ENCODE data around the gene KDELR3.

The KDELR3 gene

DNA sequence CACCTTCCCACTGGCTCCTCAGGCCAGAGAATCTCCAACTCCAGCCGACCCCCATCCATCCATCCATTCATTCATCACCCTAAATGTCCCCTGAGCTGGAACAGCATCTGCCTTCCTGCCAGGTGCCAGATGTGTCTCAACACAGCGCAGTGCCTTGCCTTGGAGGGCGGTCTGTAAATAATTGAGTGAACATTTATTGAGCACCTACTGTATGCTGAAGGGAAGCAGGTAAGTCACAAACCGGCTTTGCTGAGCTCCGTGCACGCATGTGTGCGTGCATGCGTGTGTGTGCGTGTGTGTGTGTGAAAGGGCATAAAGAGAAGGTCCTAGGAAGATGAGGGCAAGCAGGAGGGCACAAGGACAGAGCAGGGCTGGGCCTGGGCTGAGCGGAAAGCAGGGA, 23.1 kb upstream of the KDELR3 start:
- DNase-seq (ENCODE audit: extremely low read depth, low read depth) = no peak
- no peak overlapping the region for H3K4me3 ChIP-seq (replicated peaks; ENCODE audit: low read depth, low read length)
- TF ChIP-seq, protein P1, sequence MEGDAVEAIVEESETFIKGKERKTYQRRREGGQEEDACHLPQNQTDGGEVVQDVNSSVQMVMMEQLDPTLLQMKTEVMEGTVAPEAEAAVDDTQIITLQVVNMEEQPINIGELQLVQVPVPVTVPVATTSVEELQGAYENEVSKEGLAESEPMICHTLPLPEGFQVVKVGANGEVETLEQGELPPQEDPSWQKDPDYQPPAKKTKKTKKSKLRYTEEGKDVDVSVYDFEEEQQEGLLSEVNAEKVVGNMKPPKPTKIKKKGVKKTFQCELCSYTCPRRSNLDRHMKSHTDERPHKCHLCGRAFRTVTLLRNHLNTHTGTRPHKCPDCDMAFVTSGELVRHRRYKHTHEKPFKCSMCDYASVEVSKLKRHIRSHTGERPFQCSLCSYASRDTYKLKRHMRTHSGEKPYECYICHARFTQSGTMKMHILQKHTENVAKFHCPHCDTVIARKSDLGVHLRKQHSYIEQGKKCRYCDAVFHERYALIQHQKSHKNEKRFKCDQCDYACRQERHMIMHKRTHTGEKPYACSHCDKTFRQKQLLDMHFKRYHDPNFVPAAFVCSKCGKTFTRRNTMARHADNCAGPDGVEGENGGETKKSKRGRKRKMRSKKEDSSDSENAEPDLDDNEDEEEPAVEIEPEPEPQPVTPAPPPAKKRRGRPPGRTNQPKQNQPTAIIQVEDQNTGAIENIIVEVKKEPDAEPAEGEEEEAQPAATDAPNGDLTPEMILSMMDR (IDR thresholded peaks at IDR 0.05; ENCODE audit: low read depth, low read length, missing control alignments) = no peak

GRCh38 chr22:38446018-38446601, 21.8 kb upstream of the KDELR3 start:
- H3K4me3 ChIP-seq (replicated peaks; ENCODE audit: low read depth, low read length) = no peak overlapping the region
- DNase-seq (ENCODE audit: extremely low read depth, low read depth) = no peak
- TF ChIP-seq, protein P1 (IDR thresholded peaks at IDR 0.05; ENCODE audit: low read depth, low read length, missing control alignments) = no peak

DNA sequence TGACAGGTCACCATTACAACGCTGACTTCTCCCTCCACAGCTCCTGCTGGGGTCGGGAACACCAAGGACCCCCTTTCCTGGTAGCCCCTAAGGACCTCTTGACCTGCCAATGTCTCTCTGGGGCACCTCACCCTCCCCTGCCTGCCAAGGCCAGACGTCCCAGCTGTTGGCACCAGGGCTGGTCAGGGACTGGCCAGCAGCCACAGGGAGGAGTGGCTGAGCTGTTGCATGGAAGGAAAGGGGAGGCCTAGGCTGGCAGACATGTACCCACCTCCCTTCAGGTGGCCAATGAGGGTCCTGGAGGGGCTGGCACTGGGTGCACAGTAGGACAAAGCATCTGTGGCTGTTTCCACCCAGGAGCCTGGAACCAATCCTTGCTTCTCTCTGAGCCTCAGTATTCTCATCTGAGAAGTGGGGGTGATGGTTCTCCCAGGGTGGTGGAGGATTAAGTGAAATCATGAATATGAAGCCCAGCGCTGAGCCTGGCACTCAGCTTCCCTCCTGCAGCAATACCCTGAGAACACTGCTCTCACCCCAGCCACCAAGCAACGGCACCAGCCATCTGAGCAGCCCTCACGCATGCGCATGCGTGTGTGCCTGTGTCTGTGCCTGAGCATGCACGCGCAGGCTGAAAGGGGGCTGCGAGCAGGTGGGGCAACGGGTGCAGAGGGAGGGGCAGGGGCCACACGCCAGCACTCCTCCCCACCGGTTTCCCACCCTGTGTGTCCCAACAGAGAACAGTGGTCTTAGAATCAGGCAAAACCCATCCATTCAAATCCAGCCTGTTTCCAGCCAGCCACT, 18.8 kb upstream of the KDELR3 start:
- TF ChIP-seq, protein P1 (IDR thresholded peaks at IDR 0.05; ENCODE audit: low read depth, low read length, missing control alignments) = no peak
- no peak overlapping the region for H3K4me3 ChIP-seq (replicated peaks; ENCODE audit: low read depth, low read length)
- no peak for DNase-seq (ENCODE audit: extremely low read depth, low read depth)

- TF ChIP-seq, protein P1 (IDR thresholded peaks at IDR 0.05; ENCODE audit: low read depth, low read length, missing control alignments) = no peak
Observed at GRCh38 chr22:38449776-38450175, 18.1 kb upstream of the KDELR3 start.

GRCh38 chr22:38450234-38450797, 17.6 kb upstream of the KDELR3 start:
- TF ChIP-seq, protein P1 (IDR thresholded peaks at IDR 0.05; ENCODE audit: low read depth, low read length, missing control alignments) = no peak
- no peak for DNase-seq (ENCODE audit: extremely low read depth, low read depth)
- H3K4me3 ChIP-seq (replicated peaks; ENCODE audit: low read depth, low read length) = no peak overlapping the region

More at GRCh38 chr22:38449776-38450175, 18.1 kb upstream of the KDELR3 start:
- H3K4me3 ChIP-seq (replicated peaks; ENCODE audit: low read depth, low read length) = no peak overlapping the region
- no peak for DNase-seq (ENCODE audit: extremely low read depth, low read depth)

DNA sequence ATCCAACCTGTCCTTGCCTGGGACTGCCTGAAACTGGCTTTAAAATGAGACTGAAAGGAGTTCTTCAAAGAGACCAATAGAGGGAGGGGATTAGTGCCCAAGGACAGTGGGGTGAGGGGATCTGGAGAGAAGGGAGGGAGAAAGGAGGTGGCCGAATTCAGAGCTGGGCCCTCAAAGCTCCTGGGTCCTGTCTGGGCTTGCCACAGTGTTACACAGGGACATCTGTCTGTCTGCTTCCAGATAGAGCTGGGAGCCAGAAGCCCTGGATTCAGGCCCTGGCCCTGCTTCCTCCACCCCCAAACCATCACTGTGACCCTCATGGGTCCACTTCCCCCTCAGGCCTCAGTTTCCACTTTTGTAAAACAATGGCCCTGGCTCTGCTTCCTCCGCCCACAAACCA, 16.5 kb upstream of the KDELR3 start:
- H3K4me3 ChIP-seq (replicated peaks; ENCODE audit: low read depth, low read length) = no peak overlapping the region
- TF ChIP-seq, protein P1 (IDR thresholded peaks at IDR 0.05; ENCODE audit: low read depth, low read length, missing control alignments) = no peak
- DNase-seq (ENCODE audit: extremely low read depth, low read depth) = no peak

Data from HFF-Myc (cell line).